Measurements from ENCODE around the gene YIPF1. TPM values are rescaled to one million over a fixed set of nuclear protein-coding genes. Genes with fewer than 3 reads are reported as not detected.

The YIPF1 gene
- total and polyA plus RNA-seq, 2 donors (not counting 1 experiment from before 2014, with no cell fraction given) = 13.9 to 15.8 TPM

- ChIA-PET CTCF (no interaction called here), POLR2A (no interaction called here)
- no peak overlapping the region for H3K27ac Mint-ChIP-seq
Measured at GRCh38 chr1:53905509-53905908, 15.9 kb upstream of the YIPF1 start.

More at GRCh38 chr1:53905509-53905908, 15.9 kb upstream of the YIPF1 start:
- DNase-seq = no peak
- Histone ChIP-seq H3K4me1 (ENCODE audit: control insufficient read depth in 2 of 2, insufficient read depth in 2 of 2, low read length in 2 of 2) (no peaks in the 10 kb centered on the region), H4K20me1 (ENCODE audit: control insufficient read depth, insufficient read depth, low read length, poor library complexity, severe bottlenecking) (no peaks in the 10 kb centered on the region), H3K9ac (ENCODE audit: low read length) (no peak overlapping the region), H3K27me3 (replicated peaks in 1 of 4; ENCODE audit: control extremely low read depth in 1 of 4, control insufficient read depth in 3 of 4, insufficient read depth in 4 of 4, low read length in 3 of 4) (no peaks in the 10 kb centered on the region), H3K36me3 (replicated peaks in 1 of 2; ENCODE audit: control extremely low read depth in 1 of 2, control insufficient read depth in 1 of 2, extremely low read depth in 1 of 2, insufficient read depth in 2 of 2, low read length in 1 of 2) (no peaks in the 10 kb centered on the region), H3K79me2 (ENCODE audit: control insufficient read depth, insufficient read depth, low read length) (no peaks in the 10 kb centered on the region), H2AFZ (ENCODE audit: insufficient read depth, low read depth, low read length, poor library complexity, severe bottlenecking) (no peak overlapping the region), H3K4me3 (ENCODE audit: control extremely low read depth in 1 of 5, extremely low read depth in 1 of 5, insufficient read depth in 1 of 5, low read depth in 2 of 5, low read length in 4 of 5) (no peak overlapping the region), H3K4me2 (replicated peaks; ENCODE audit: low read depth, low read length, poor library complexity, severe bottlenecking) (no peak overlapping the region), H3K9me3 (ENCODE audit: control extremely low read depth in 1 of 3, control insufficient read depth in 2 of 3, insufficient read depth in 1 of 3, low read length in 2 of 3) (no peaks in the 10 kb centered on the region), H3K27ac (ENCODE audit: low read length in 2 of 2) (no peak overlapping the region)
- intact Hi-C loops (cut with micrococcal nuclease) = no loop called here
- 100% methylated on average over 5 of the region's 8 CpGs for WGBS (ENCODE audit: insufficient coverage)
- TF ChIP-seq CTCF (IDR thresholded peaks at IDR 0.05) = no peak
- H3K27me3 Mint-ChIP-seq = no peaks in the 10 kb centered on the region
- no peaks in the 10 kb centered on the region for H3K4me1 Mint-ChIP-seq
- H3K9me3 Mint-ChIP-seq (ENCODE audit: insufficient read depth) = no peaks in the 10 kb centered on the region
- H3K4me3 Mint-ChIP-seq = no peak overlapping the region
- no peak for ATAC-seq (ENCODE audit: low read depth)

Measured in B cell (primary cell).